SK-N-SH (cell line): ENCODE results near the gene PRL.

Experiments
- FOXJ3 ChIP-seq: sonication (generic); formaldehyde crosslinking; IDR thresholded peaks from 2 replicates; pipeline ENCODE4 v1.5.1; 2020; ENCODE audit warnings: mild to moderate bottlenecking, missing genetic modification reagents
- FOXM1 ChIP-seq: IDR thresholded peaks from 2 replicates; pipeline ENCODE4 v1.4.0; 2012; ENCODE audit warnings: low read depth, mild to moderate bottlenecking
- GATA2 ChIP-seq: sonication (generic); formaldehyde crosslinking; IDR thresholded peaks from 2 replicates; pipeline ENCODE4 v1.5.0; 2020; ENCODE audit warnings: mild to moderate bottlenecking, missing genetic modification reagents
- MXI1 ChIP-seq: IDR thresholded peaks from 2 replicates; pipeline ENCODE4 v1.6.1; 2012; ENCODE audit warnings: mild to moderate bottlenecking, low read depth, low read length, improper control_type of control experiment
- POLR2AphosphoS5 ChIP-seq: IDR thresholded peaks from 2 replicates; pipeline ENCODE4 v1.6.1; 2012; ENCODE audit warnings: low read depth, low read length
- RAD21 ChIP-seq: IDR thresholded peaks from 2 replicates; pipeline ENCODE4 v1.6.1; 2012; ENCODE audit warnings: mild to moderate bottlenecking, low read length
- RCOR1 ChIP-seq: fragments of 150-350 bp; IDR thresholded peaks from 2 replicates; pipeline ENCODE4 v1.6.1; 2017; ENCODE audit warnings: antibody characterized with exemption, low read length
- TCF12 ChIP-seq: IDR thresholded peaks from 2 replicates; pipeline ENCODE4 v1.4.0; 2012
- TEAD4 ChIP-seq: IDR thresholded peaks from 2 replicates; pipeline ENCODE4 v1.4.0; 2012; ENCODE audit warnings: mild to moderate bottlenecking, borderline replicate concordance; ENCODE audit not compliant: insufficient read depth
- YY1 ChIP-seq: IDR thresholded peaks from 2 replicates; pipeline ENCODE4 v1.4.0; 2012; ENCODE audit warnings: low read depth, mild to moderate bottlenecking
- ZBTB33 ChIP-seq: IDR thresholded peaks from 2 replicates; pipeline ENCODE4 v1.4.0; 2012; ENCODE audit warnings: low read depth, borderline replicate concordance
- TF ChIP-seq, protein P1 (sequence below): fragments of 200-600 bp; sonication (generic); IDR thresholded peaks from 2 replicates; pipeline ENCODE4 v1.6.1; 2017; ENCODE audit warnings: antibody characterized with exemption, mild to moderate bottlenecking, moderate library complexity
- TF ChIP-seq, protein P2 (sequence below): IDR thresholded peaks from 2 replicates; pipeline ENCODE4 v1.4.0; 2012; ENCODE audit warnings: low read depth

- TF ChIP-seq MXI1 (no peak), YY1 (no peak), RAD21 (no peak), POLR2AphosphoS5 (no peak), FOXM1 (no peak), TEAD4 (no peak), GATA2 (no peak), FOXJ3 (CRISPR knock-in tag) (no peak), ZBTB33 (no peak), RCOR1 (no peak), TCF12 (no peak)
- TF ChIP-seq, protein P1, sequence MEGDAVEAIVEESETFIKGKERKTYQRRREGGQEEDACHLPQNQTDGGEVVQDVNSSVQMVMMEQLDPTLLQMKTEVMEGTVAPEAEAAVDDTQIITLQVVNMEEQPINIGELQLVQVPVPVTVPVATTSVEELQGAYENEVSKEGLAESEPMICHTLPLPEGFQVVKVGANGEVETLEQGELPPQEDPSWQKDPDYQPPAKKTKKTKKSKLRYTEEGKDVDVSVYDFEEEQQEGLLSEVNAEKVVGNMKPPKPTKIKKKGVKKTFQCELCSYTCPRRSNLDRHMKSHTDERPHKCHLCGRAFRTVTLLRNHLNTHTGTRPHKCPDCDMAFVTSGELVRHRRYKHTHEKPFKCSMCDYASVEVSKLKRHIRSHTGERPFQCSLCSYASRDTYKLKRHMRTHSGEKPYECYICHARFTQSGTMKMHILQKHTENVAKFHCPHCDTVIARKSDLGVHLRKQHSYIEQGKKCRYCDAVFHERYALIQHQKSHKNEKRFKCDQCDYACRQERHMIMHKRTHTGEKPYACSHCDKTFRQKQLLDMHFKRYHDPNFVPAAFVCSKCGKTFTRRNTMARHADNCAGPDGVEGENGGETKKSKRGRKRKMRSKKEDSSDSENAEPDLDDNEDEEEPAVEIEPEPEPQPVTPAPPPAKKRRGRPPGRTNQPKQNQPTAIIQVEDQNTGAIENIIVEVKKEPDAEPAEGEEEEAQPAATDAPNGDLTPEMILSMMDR: no peak
- TF ChIP-seq, protein P2, sequence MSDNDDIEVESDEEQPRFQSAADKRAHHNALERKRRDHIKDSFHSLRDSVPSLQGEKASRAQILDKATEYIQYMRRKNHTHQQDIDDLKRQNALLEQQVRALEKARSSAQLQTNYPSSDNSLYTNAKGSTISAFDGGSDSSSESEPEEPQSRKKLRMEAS: no peak
These were observed 42.0 kb downstream of the PRL start for GRCh38 chr6:22254886-22255285.
